BJ (cell line): ENCODE results near the gene SNAP91. TPM values are rescaled to one million over a fixed set of nuclear protein-coding genes. Genes with fewer than 3 reads are reported as not detected.
"Not testable (repeated sequence)": the region's sequence is repeated elsewhere in the genome, so short reads cannot be mapped to it uniquely, and the experiment has no call there.

Experiments
- CTCF ChIA-PET: fragments of 350-600 bp; formaldehyde crosslinking; extraction: SDS; loops from one replicate; lab custom pipeline; 2021; ENCODE audit warnings: antibody characterized with exemption, inconsistent platforms; lab: Yijun Ruan, JAX
- POLR2A ChIA-PET: fragments of 300-600 bp; sonication (Branson Sonifier 250); formaldehyde crosslinking; extraction: SDS; loops from one replicate; lab custom pipeline; 2021; ENCODE audit warnings: antibody characterized with exemption; lab: Charles Lee
- DNase-seq: peaks from one replicate; pipeline ENCODE4 v3.0.0-alpha.2; 2011; ENCODE audit warnings: low read depth
- H3K27me3 ChIP-seq: 2 replicates; pipeline ENCODE4 v1.6.0; 2011; ENCODE audit warnings: low read length; ENCODE audit not compliant: control insufficient read depth, insufficient read depth
- H3K36me3 ChIP-seq: 2 replicates; pipeline ENCODE4 v1.5.1; 2011; ENCODE audit warnings: low read length; ENCODE audit not compliant: control insufficient read depth, insufficient read depth
- H3K4me3 ChIP-seq: 2 replicates; pipeline ENCODE4 v1.5.1; 2011; ENCODE audit warnings: low read depth, mild to moderate bottlenecking, control low read depth, low read length
- polyA plus RNA-seq: library from polyadenylated mRNA; depleted of rRNA; stranded (reverse); fragments of >200 nt; gene quantifications from 2 replicates; pipeline ENCODE4 v1.2.3, GENCODE V29; 2011
- TF ChIP-seq, protein P1 (sequence below): IDR thresholded peaks from 2 replicates; pipeline ENCODE4 v1.5.1; 2011; ENCODE audit warnings: low read depth, mild to moderate bottlenecking, control low read depth, inconsistent platforms, low read length, moderate library complexity; ENCODE audit not compliant: insufficient read depth

The SNAP91 gene
- polyA plus RNA-seq, 1 experiment = not detected

DNA sequence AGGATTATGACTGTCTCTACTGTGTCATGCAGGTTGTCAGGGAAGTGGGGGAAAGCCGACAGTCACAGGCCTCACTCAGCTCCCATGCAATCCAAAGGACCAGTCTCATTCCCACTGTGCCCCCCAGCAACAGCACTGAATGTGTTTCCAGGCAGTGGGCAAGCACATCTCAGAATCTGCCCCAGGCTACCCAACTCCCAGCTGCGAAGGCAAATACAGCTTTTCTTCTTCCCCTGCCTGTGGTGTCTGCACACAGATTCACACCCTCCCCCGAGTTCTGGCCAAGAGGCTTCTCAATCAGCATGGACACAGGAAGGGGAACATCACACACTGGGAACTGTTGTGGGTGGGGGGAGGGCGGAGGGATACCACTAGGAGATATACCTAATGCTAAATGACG, 75.3 kb downstream of the SNAP91 start:
- TF ChIP-seq, protein P1, sequence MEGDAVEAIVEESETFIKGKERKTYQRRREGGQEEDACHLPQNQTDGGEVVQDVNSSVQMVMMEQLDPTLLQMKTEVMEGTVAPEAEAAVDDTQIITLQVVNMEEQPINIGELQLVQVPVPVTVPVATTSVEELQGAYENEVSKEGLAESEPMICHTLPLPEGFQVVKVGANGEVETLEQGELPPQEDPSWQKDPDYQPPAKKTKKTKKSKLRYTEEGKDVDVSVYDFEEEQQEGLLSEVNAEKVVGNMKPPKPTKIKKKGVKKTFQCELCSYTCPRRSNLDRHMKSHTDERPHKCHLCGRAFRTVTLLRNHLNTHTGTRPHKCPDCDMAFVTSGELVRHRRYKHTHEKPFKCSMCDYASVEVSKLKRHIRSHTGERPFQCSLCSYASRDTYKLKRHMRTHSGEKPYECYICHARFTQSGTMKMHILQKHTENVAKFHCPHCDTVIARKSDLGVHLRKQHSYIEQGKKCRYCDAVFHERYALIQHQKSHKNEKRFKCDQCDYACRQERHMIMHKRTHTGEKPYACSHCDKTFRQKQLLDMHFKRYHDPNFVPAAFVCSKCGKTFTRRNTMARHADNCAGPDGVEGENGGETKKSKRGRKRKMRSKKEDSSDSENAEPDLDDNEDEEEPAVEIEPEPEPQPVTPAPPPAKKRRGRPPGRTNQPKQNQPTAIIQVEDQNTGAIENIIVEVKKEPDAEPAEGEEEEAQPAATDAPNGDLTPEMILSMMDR = no peak
- Histone ChIP-seq H3K36me3 (no peaks in the 10 kb centered on the region), H3K4me3 (no peak overlapping the region), H3K27me3 (no peaks in the 10 kb centered on the region)
- no peak for DNase-seq
- CTCF ChIA-PET = no interaction called here
- POLR2A ChIA-PET = no interaction called here

DNA sequence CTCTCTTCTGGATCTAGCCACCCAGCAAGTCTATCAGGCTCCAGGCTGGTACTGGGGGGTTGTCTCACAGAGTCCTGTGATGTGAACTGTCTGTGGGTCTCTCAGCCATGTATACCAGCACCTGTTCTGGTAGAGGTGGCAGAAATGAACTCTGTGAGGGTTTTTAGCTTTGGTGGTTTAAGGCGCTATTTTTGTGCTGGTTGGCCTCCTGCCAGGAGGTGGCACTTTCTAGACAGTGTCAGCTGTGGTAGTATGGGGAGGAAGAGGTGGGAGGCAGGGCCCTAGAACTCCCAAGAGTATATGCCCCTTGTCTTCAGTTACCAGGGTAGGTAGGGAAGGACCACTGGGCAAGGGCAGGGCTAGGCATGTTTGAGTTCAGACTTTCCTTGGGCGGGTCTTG, 75.8 kb downstream of the SNAP91 start:
- no peaks in the 10 kb centered on the region for H3K36me3 ChIP-seq
- TF ChIP-seq, protein P1 = no peak
- POLR2A ChIA-PET = no interaction called here
- H3K27me3 ChIP-seq = no peaks in the 10 kb centered on the region
- CTCF ChIA-PET = no interaction called here
- DNase-seq = no peak
- no peak overlapping the region for H3K4me3 ChIP-seq

DNA sequence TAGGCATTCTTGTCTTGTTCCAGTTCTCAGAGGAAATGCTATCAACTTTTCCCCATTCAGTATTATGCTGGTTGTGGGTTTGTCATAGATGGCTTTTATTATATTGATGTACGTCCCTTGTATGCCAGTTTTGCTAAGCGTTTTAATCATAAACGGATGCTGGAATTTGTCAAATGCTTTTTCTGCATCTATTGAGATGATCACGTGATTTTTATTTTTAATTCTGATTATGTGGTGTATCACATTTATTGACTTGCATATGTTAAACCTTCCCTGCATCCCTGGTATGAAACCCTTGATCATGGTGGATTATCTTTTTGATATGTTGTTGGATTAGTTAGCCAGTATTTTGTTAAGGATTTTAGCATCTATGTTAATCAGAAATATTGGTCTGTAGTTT, 79.0 kb downstream of the SNAP91 start:
- H3K4me3 ChIP-seq, H3K36me3 ChIP-seq, DNase-seq, H3K27me3 ChIP-seq, CTCF ChIA-PET, POLR2A ChIA-PET: not testable (repeated sequence)

DNA sequence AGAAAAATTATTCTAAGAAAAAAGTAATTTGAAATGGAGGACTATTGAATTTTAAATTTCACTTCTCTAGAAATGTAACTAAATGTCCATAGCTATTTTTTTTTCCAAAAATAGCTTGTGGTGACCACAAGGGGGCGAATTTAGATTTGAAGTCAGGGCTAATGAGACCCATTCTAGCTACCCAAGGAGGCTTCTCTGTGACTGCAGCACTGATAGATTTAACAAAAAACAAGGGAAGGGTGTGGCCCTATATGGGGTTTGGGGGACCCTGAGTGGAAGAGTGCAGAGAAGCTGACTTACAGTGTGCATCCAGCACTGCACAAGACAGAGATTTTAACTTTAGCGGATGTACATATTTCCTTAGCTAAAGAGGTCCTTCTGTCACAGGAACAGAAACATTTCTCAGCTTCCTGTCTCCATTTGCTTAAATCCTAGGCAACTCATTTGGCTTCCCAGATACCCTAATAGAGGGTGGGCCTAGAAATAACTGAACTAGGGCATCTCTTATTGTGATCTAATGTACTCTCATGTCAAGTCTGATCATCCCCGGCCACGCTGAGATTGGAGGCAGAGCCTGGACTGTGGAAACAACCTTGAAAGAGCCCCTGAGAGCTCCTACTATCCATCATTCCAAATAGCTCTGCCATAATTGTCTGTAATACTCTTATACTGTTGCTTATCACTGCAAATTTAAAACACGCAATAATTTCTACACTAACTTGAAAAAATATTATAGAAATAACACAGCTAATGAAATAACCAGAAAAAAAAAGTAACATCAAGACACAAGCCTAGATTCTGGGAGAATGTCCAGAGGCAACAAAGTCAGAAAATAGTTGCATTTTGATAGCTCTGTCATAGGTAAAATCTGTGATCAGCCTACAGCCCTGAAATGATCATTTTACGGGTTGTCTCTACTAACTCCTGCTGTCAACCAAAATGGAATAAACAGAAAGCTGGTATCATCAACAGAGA, 93.6 kb downstream of the SNAP91 start:
- DNase-seq = no peak
- TF ChIP-seq, protein P1 = peak; percentile 72
- ChIA-PET POLR2A (interaction anchor here (0.7 kb wide), 1 partner anchor 9 kb away, joined by 3 read pairs; no protein-coding TSS in a partner anchor), CTCF (interaction anchor here (0.6 to 1.9 kb wide), 16 partner anchors 8 to 1708 kb away, joined by 3 to 13 read pairs (median 5); partner anchors contain the start of gene CEP162)
- Histone ChIP-seq H3K27me3 (no peaks in the 10 kb centered on the region), H3K36me3 (no peaks in the 10 kb centered on the region), H3K4me3 (no peak overlapping the region)

DNA sequence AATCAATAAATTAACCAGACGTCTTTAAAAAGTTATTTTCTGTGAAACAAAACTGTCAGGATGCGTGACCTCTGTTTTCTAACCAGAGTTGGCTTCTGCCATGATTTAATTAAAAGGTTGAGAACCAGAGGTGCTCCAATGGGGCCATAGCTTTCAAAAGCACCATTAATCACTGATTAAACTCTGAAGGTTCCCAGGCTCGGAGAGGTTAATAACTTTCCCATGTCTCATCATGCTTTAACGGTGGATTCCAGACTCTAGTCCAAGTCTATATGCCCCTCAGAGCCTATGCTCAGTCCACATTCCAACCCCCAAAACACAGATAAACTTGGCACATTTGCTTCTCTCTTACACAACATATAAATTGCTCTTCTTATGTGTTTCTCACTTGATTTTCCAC, 95.5 kb downstream of the SNAP91 start:
- Histone ChIP-seq H3K36me3 (no peaks in the 10 kb centered on the region), H3K27me3 (no peaks in the 10 kb centered on the region), H3K4me3 (no peak overlapping the region)
- ChIA-PET CTCF (interaction anchor here (0.6 to 0.7 kb wide), 2 partner anchors 31 to 757 kb away, joined by 3 read pairs; no protein-coding TSS in a partner anchor), POLR2A (no interaction called here)
- TF ChIP-seq, protein P1 = no peak
- no peak for DNase-seq
